B cell (primary cell): ENCODE measurements around the gene MAPK7. TPM values are rescaled to one million over a fixed set of nuclear protein-coding genes. Genes with fewer than 3 reads are reported as not detected.

Experiments
- ATAC-seq: fragments of 200-7000 bp; cut with Tn5 transposase; one replicate; pipeline ENCODE4 v1.10.0; 2021; ENCODE audit warnings: low read depth, mild to moderate bottlenecking, moderate number of reproducible peaks, moderate library complexity
- CTCF ChIA-PET: fragments of 350-600 bp; sonication (Branson Sonifier 250); formaldehyde crosslinking; loops from one replicate; lab custom pipeline; 2021; ENCODE audit warnings: antibody characterized with exemption, inconsistent platforms; lab: Charles Lee
- POLR2A ChIA-PET: fragments of 350-600 bp; sonication (Branson Sonifier 250); formaldehyde crosslinking; loops from one replicate; lab custom pipeline; 2021; ENCODE audit warnings: antibody characterized with exemption; lab: Charles Lee
- DNase-seq: peaks from one replicate; pipeline ENCODE4 v3.0.0; 2013
- H2AFZ ChIP-seq: 2 replicates; pipeline ENCODE4 v1.6.1; 2012; ENCODE audit warnings: mild to moderate bottlenecking, low read depth, low read length; ENCODE audit not compliant: insufficient read depth, poor library complexity, severe bottlenecking
- H3K27ac ChIP-seq, 2 donors: 1 replicate in 1 of 2; 2 replicates in 1 of 2; pipeline ENCODE4 v1.5.1; 2012 to 2013; ENCODE audit warnings: low read length in 2 of 2, mild to moderate bottlenecking in 2 of 2, moderate library complexity in 1 of 2
- H3K27me3 ChIP-seq, 4 experiments: fragments of 200-600 bp in 1 of 4; sonication (generic) in 1 of 4; replicated peaks in 1 of 4; 1 replicate in 2 of 4; 2 replicates in 2 of 4; pipeline versions ENCODE4 v1.6.1 to v1.7.0; 2013 to 2016; ENCODE audit warnings: low read length in 3 of 4, mild to moderate bottlenecking in 2 of 4, mixed read lengths in 1 of 4, moderate library complexity in 1 of 4; ENCODE audit not compliant: insufficient read depth in 4 of 4, control insufficient read depth in 3 of 4; ENCODE audit errors: control extremely low read depth in 1 of 4
- H3K36me3 ChIP-seq, 2 experiments: replicated peaks in 1 of 2; 1 replicate in 1 of 2; 2 replicates in 1 of 2; pipeline versions ENCODE4 v1.6.1 to v1.7.1; 2013; ENCODE audit warnings: low read length in 1 of 2; ENCODE audit not compliant: insufficient read depth in 2 of 2, control insufficient read depth in 1 of 2; ENCODE audit errors: control extremely low read depth in 1 of 2, extremely low read depth in 1 of 2
- H3K4me1 ChIP-seq, 2 donors: fragments of 200-600 bp in 1 of 2; sonication (generic) in 1 of 2; 1 replicate in 1 of 2; 2 replicates in 1 of 2; pipeline versions ENCODE4 v1.5.1 to v1.6.1; 2013 to 2017; ENCODE audit warnings: low read length in 2 of 2; ENCODE audit not compliant: control insufficient read depth in 2 of 2, insufficient read depth in 2 of 2
- H3K4me2 ChIP-seq: replicated peaks from 2 replicates; pipeline ENCODE3; 2012; ENCODE audit warnings: mild to moderate bottlenecking, low read depth, low read length; ENCODE audit not compliant: poor library complexity, severe bottlenecking
- H3K4me3 ChIP-seq, 5 experiments: fragments of 200-600 bp in 1 of 5; sonication (generic) in 1 of 5; 1 replicate in 3 of 5; 2 replicates in 2 of 5; pipeline versions ENCODE4 v1.5.1 to v1.7.0; 2011 to 2016; ENCODE audit warnings: low read length in 4 of 5, mild to moderate bottlenecking in 4 of 5, low read depth in 2 of 5, control low read depth in 1 of 5, moderate library complexity in 1 of 5; ENCODE audit not compliant: insufficient read depth in 1 of 5; ENCODE audit errors: control extremely low read depth in 1 of 5, extremely low read depth in 1 of 5
- H3K79me2 ChIP-seq: fragments of 200-600 bp; sonication (generic); one replicate; pipeline ENCODE4 v1.6.0; 2016; ENCODE audit warnings: low read length; ENCODE audit not compliant: control insufficient read depth, insufficient read depth
- H3K9ac ChIP-seq: fragments of 200-600 bp; sonication (generic); 2 replicates; pipeline ENCODE4 v1.6.1; 2017; ENCODE audit warnings: mild to moderate bottlenecking, low read length, moderate library complexity
- H3K9me3 ChIP-seq, 3 donors: one replicate each; pipeline versions ENCODE4 v1.6.1 to v1.7.1; 2013; ENCODE audit warnings: low read length in 2 of 3; ENCODE audit not compliant: control insufficient read depth in 2 of 3, insufficient read depth in 1 of 3; ENCODE audit errors: control extremely low read depth in 1 of 3
- H4K20me1 ChIP-seq: 2 replicates; pipeline ENCODE4 v1.6.0; 2012; ENCODE audit warnings: mild to moderate bottlenecking, low read length; ENCODE audit not compliant: insufficient read depth, control insufficient read depth, poor library complexity, severe bottlenecking
- H3K27ac Mint-ChIP-seq: one replicate; pipeline ENCODE4 v1.8.0; 2021; ENCODE audit warnings: mixed read lengths
- H3K27me3 Mint-ChIP-seq: one replicate; pipeline ENCODE4 v1.8.0; 2021; ENCODE audit warnings: mixed read lengths
- H3K4me1 Mint-ChIP-seq: one replicate; pipeline ENCODE4 v1.8.0; 2021; ENCODE audit warnings: mixed read lengths
- H3K4me3 Mint-ChIP-seq: one replicate; pipeline ENCODE4 v1.8.0; 2021; ENCODE audit warnings: mixed read lengths
- H3K9me3 Mint-ChIP-seq: one replicate; pipeline ENCODE4 v1.8.0; 2022; ENCODE audit warnings: mixed read lengths; ENCODE audit not compliant: insufficient read depth
- CTCF ChIP-seq: fragments of 200-600 bp; IDR thresholded peaks from one replicate; pipeline ENCODE4 v1.8.0; 2022; ENCODE audit warnings: antibody characterized with exemption, mild to moderate bottlenecking
- EZH2 ChIP-seq: IDR thresholded peaks from 2 replicates; pipeline ENCODE4 v1.6.1; 2012; ENCODE audit warnings: borderline replicate concordance, low read depth, mild to moderate bottlenecking, moderate library complexity, low read length; ENCODE audit not compliant: insufficient read depth, poor library complexity, severe bottlenecking
- WGBS: methylation state at CpG from one replicate; pipeline ENCODE4 v1.1.5; 2013; ENCODE audit warnings: missing lambda C conversion rate; ENCODE audit not compliant: insufficient coverage; 5-methylcytosine and 5-hydroxymethylcytosine counted together
- intact Hi-C: fragments of 100-400 bp; cut with micrococcal nuclease; formaldehyde crosslinking; loops from one replicate; pipeline ENCODE4 v1.10.0; 2022
- polyA plus RNA-seq: library from polyadenylated mRNA; depleted of rRNA; stranded (reverse); fragments of >200 nt; gene quantifications from 2 replicates; pipeline ENCODE4 v1.2.3, GENCODE V29; 2012
- total RNA-seq, 2 donors: library from RNA; stranded (reverse); fragments of 120-200 nt in 1 of 2; gene quantifications; 1 replicate in 1 of 2; 2 replicates in 1 of 2; pipeline versions ENCODE4 v1.2.3 to v1.2.4, GENCODE V29; 2013 to 2022

MAPK7 gene
- total and polyA plus RNA-seq, 2 donors (not counting 1 experiment from before 2014, with no cell fraction given) = 30.0 to 34.0 TPM

- no peak overlapping the region for H3K27ac ChIP-seq
- POLR2A ChIA-PET = no interaction called here
- H3K9me3 Mint-ChIP-seq = no peaks in the 10 kb centered on the region
- H3K9me3 ChIP-seq = no peaks in the 10 kb centered on the region
- H3K27me3 ChIP-seq = peaks cover 0 to 3% (median 0%) of the 10 kb centered on the region in 4 experiments
- H3K9ac ChIP-seq = no peak overlapping the region
- intact Hi-C loops = no loop called here
- no peak for TF ChIP-seq CTCF
- no peak overlapping the region for H3K27ac Mint-ChIP-seq
- H4K20me1 ChIP-seq = no peaks in the 10 kb centered on the region
- peaks cover 12% of the 10 kb centered on the region for H3K27me3 Mint-ChIP-seq
- no peaks in the 10 kb centered on the region for H3K79me2 ChIP-seq
- CTCF ChIA-PET = interaction anchor here (2.2 kb wide), 1 partner anchor 9 kb away, joined by 9 read pairs; no protein-coding TSS in a partner anchor
- peaks cover 0 to 11% of the 10 kb centered on the region in 2 donors for H3K4me1 ChIP-seq
- DNase-seq (peak; percentile 36), ATAC-seq (peak; percentile 84)
- no peak overlapping the region for H3K4me2 ChIP-seq
- H3K36me3 ChIP-seq = no peaks in the 10 kb centered on the region
- H2AFZ ChIP-seq = no peak overlapping the region
- no peak overlapping the region for H3K4me3 ChIP-seq
- WGBS = 84% methylated on average over 19 of the region's 19 CpGs
- H3K4me3 Mint-ChIP-seq = no peak overlapping the region
- peaks cover 8% of the 10 kb centered on the region for H3K4me1 Mint-ChIP-seq
Observed at GRCh38 chr17:19346351-19347255, 31.7 kb upstream of the MAPK7 start.

GRCh38 chr17:19347323-19348080 lies 30.8 kb upstream of the MAPK7 start:
- intact Hi-C loops = no loop called here
- H3K9ac ChIP-seq = no peak overlapping the region
- Mint-ChIP-seq H3K27me3 (peaks cover 8% of the 10 kb centered on the region), H3K27ac (no peak overlapping the region), H3K4me1 (peaks cover 8% of the 10 kb centered on the region), H3K4me3 (no peak overlapping the region), H3K9me3 (no peaks in the 10 kb centered on the region)
- no peak overlapping the region for H3K4me3 ChIP-seq
- no peaks in the 10 kb centered on the region for H3K36me3 ChIP-seq
- H2AFZ ChIP-seq = no peak overlapping the region
- H3K27ac ChIP-seq = no peak overlapping the region
- 82% methylated on average over 13 of the region's 13 CpGs for WGBS
- no peaks in the 10 kb centered on the region for H3K79me2 ChIP-seq
- no peaks in the 10 kb centered on the region for H3K27me3 ChIP-seq
- peak; percentile 58 for ATAC-seq
- H4K20me1 ChIP-seq = no peaks in the 10 kb centered on the region
- no peak overlapping the region for H3K4me2 ChIP-seq
- no peaks in the 10 kb centered on the region for H3K9me3 ChIP-seq
- DNase-seq = peak; percentile 13
- TF ChIP-seq CTCF (no peak), EZH2 (no peak)
- POLR2A ChIA-PET = no interaction called here
- CTCF ChIA-PET = interaction anchor here (2.2 kb wide), 1 partner anchor 9 kb away, joined by 9 read pairs; no protein-coding TSS in a partner anchor
- peaks cover 0 to 11% of the 10 kb centered on the region in 2 donors for H3K4me1 ChIP-seq
